GM21360 (cell line): ENCODE data around the gene C5AR2.
"Not testable (repeated sequence)": the region's sequence is repeated elsewhere in the genome, so short reads cannot be mapped to it uniquely, and the experiment has no call there.

ENCODE experiments used
- ATAC-seq: cut with Tn5 transposase; IDR thresholded peaks from one replicate; pipeline ENCODE4 v1.9.1; 2021; ENCODE audit warnings: mild to moderate bottlenecking, moderate library complexity; ENCODE audit not compliant: unreplicated experiment

The C5AR2 gene

DNA sequence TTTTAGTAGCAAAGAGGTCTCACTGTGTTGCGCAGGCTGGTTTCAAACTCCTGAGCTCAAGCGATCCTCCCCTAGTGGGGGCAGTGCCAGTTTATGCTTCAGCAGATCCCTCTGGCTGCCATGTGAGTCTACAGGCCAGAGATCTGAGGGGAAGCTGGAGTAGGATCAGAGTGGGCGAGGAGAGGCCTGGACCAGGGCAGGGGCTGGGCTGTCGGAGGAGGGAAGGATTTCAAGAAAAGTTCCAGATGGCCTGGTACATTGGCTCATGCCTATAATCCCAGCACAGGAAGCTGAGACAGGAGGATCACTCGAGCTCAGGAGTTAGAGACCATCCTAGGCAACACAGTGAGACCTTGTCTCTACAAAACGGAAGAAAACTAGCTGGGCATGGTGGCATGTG lies 27.0 kb downstream of the C5AR2 start:
- ATAC-seq: no peak

DNA sequence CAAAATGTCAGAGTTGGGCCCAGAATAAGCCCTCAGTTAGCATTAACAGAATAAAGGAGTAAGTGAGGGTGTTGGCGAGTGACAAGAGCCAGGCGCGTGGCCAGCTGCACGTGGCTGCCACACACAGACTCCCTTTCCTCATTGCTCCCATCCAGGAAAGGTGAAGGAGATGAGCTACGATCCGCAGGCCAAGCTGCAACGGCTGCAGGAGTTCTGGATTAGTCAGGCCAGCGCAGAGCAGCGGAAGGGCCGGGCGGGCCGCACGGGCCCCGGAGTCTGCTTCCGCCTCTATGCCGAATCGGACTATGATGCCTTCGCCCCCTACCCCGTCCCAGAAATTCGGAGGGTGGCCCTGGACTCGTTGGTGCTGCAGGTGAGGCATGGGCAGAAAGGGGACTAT lies 30.3 kb downstream of the C5AR2 start:
- no peak for ATAC-seq

DNA sequence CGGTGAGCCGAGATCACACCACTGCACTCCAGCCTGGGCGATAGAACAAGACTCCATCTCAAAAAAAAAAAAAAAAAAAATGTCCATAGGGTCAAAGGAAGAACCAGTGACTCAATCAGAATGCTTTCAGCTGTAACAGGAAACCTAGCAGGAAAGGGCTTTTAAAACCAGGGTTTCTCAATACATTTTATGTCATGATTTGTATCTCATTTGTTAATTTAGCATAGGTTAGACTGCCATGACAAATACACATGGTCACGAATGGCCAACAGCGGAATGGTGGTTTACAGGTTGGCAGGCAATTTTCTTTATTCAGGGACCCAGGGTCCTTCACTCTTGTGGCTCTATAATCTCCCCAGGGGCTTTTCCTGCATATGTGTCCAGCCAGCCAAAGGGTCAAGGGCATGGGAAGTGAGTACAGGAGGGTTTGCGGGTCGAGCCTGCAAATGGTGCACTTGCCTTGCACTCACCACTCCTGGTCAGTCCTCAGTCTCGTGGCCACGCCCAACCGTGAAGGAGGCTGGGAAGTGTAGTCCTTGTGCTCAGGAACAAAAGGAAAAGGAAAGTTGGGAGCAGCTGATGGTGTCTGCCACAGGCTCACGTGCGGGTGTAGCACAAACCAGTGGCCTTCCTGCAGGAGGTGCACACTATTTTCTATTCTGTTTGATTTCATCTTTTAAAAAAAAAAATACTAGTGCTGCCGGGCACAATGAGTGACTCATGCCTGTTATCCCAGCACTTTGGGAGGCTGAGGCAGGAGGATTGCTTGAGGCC lies 32.0 kb downstream of the C5AR2 start:
- ATAC-seq: no peak

DNA sequence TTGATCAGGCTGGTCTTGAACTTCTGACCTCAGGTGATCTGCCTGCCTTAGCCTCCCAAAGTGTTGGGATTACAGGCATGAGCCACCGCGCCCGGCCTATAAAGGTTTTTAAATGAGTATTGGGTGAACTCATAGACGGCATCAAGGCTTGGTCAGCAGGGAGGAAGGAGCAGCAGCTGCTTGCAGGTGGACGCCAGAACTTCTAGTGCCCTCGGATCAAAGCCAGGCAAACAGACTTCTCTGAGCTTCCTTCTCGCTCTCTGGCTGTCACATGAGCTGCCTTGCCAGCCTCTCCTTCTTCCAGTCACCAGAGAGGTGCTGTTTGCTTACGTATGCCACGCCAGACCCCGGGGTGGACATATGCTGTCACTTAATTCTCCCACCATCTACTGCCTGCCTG lies 33.5 kb downstream of the C5AR2 start:
- ATAC-seq: not testable (repeated sequence)

DNA sequence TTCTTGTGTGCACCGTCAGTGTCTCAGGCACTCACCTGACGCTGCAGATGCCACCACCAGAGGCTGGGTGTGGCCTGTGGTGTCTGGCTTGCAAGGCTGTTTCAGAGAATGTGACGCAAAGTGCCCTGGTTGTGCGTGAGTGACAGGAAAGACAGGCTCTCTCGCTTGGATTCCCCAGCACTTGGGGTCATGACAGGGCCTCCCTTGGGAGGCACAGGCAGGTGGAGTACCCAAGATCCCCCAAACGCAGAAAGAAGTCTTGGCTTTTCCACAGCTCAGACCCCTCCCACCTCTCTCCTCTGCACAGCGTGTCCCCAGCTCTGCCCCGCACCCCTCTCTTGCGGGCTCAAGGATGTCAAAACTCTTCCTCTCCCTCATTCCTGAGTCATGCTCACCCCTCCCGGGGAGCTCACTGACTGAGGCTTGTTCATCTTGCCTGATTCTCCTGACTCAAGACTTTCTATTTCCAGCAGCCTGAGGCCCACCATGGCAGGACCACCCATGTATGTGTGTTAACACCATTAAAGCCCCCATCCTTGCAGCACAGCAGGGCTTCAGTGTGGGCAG lies 38.2 kb downstream of the C5AR2 start:
- no peak for ATAC-seq

DNA sequence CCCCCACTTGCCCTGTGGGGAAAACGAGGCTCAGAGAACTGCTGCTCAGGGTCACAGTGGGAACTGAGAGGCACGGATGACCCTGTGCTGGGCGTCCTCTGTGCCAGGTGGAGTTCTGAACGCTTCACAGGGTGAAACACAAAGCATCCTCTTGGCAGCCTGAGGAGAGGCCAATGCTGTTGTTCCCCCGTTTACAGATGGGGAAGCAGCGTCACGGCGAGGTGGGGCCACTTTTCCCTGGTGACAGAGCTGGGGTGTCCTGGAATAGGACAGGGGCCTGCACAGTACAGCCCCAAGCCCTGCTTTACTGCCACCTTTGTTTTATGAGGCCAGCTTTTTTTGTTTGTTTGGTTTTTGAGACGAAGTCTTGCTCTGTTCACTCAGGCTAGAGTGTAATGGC lies 39.3 kb downstream of the C5AR2 start:
- no peak for ATAC-seq

DNA sequence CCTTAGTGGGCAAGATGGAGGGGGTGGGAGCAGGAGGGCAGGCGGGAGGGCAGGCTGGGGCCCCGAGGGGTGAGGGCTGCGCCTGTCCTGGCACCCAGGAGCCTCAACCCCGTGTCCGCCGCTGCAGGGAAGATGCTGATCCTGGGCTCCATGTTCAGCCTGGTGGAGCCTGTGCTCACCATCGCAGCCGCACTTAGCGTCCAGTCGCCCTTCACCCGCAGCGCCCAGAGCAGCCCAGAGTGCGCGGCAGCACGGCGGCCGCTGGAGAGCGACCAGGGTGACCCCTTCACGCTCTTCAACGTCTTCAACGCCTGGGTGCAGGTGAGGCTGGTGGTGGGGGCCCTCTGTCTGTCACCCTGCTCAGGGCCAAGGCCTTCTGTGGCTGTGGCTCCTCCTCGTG lies 40.6 kb downstream of the C5AR2 start:
- no peak for ATAC-seq

DNA sequence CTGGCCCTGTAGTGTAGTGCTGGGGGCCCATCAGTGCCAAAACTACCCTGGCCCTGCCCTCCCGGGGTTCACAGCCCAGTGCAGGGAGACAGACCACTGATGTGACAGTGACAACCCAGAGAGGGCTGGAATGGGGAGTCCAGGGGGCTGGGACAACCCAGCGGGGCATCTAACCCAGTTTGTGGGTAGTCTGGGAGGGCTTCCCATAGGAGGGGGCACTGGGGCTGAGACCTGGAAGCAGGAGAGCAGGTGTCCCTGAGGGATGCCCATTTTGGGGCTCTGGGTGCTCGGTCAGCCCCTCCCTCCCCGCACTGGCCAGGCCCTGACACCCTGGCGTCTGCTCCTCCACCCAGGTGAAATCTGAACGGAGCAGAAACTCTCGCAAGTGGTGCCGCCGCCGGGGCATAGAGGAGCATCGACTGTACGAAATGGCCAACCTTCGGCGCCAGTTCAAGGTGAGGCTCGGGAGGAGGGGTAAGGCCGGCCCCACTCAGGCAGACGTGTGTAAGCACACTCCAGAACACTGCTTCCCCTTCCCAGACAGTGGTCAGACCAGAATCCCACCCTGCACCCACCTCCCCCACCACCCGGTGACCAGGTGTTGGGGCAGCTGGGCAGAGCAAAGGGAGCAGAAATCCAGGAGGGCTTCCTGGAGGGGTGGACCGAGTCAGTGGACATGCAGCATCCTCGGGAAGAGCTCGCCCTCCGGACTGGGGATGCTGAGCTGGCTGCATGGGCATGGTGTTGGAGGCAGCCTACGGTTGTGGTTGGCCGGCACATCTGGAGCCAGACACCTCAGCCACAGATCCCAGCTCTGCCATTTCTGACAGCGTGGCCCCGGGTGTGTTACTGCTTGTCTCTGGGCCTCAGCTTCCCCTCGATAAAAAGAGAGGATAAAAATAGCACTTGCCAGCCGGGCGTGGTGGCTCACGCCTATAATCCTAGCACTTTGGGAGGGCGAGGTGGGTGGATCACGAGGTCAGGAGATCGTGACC lies 41.6 kb downstream of the C5AR2 start:
- no peak for ATAC-seq

DNA sequence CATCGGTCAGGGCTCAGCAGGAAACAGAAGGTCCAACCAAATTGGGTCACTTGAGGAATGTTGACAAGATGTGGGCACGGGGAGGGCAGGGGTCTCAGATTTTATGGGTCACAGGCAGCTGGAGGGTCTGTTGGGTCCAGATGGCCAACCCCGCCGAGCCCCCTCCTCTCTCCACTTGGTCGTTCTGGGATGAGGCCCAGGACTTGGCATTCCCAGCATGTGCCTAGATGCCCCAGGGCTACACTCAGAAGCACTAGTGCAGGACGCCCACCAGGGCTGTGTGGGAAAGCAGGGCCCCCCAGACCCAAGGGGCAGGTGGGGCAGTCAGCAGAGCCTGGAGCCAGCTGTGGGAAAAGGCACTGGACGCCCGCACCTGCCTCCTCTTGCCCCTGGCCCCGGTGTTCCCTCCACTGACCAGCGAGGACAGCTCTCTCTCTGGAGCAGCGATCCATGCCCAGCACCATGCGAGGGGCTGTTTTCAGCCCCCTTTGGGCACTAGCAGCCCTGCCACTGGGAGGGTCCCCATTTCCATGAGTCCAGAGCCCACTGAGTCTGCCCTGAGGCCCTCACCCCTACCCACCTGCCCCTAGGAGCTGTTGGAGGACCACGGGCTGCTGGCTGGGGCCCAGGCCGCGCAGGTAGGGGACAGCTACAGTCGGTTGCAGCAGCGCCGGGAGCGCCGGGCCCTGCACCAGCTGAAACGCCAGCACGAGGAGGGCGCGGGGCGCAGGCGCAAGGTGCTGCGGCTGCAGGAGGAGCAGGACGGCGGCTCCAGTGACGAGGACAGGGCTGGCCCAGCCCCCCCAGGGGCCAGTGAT lies 43.1 kb downstream of the C5AR2 start:
- no peak for ATAC-seq

DNA sequence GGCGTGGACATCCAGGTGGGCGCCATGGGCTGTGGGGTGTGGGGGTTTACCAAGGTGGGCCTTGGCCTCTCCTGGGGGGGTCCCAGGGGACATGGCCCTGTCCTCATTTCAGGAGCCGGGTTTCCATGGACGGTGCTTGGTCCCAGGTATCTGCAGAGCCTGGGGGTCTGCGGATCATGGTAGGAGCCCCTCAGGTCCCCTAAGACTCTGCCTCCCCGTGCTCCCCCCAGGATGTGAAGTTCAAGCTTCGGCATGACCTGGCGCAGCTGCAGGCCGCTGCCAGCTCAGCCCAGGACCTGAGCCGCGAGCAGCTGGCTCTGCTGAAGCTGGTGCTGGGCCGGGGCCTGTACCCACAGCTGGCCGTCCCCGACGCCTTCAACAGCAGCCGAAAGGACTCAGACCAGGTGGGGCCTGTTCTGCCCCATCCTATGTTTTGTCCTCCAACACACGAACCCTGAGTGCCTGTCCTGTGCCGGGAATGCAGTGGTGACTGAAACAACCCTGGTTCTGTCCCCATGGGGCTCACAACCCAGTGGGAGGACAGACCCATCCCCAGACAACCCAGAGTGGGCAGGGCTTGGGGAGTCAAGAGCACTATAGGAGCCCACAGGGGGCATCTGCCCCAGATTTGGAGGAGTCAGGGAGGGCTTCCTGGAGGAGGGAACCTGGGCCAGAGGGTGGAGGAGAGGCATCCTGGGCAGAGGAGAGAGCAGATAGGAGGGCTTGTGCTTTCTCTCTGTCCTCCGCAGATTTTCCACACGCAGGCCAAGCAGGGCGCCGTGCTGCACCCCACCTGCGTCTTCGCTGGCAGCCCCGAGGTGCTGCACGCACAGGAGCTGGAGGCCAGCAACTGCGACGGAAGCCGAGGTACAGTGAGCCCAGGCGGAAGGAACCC lies 44.0 kb downstream of the C5AR2 start:
- no peak for ATAC-seq

DNA sequence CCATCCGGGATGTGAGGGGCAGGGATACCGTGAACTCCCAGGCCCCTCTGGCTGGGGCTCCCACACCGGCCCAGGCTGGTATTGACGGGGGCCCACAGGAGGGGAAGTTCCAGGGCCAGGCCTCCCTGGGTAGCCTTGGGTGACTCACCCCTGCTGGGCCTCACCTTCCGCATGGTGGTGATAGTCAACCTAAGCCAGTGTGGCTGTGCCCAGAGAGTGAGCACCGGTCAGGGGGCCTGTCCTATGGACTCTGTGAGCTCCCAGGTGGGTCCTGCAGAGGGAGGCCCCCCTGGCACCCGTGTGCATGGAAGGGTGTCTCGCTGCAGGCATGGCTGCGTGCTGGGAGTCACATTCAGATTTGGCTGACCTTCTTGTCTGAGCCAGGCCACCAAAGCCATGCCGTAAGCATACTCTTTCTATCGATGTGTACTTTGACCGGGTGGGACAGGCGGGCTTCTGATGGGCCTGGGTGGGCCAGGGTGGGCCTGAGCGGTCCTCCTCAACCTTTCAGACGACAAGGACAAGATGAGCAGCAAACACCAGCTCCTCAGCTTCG lies 44.7 kb downstream of the C5AR2 start:
- ATAC-seq: no peak

DNA sequence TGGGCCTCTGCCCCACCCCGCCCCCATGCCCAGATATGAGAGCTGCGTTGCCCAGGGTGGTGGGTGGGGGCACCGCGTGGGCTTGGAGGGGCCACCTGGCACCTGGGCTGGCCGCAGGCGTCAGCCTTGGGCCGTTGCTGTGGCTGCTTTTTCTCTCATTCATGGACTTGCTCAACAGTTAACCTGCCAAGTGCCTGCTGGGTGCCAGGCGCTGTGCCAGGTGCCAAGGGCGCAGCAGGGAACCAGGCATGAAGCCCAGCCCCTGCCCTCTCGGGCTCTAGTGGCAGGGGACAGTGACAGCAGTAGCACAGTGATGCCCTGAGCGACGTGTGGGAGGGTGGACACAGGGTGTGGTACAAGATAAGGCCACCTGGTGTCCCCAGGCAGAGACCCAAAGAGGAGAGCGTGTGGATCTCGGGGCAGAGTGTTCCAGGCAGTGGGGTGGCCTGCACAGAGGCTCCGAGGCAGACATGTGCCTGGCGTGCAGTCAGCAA lies 45.3 kb downstream of the C5AR2 start:
- no peak for ATAC-seq

DNA sequence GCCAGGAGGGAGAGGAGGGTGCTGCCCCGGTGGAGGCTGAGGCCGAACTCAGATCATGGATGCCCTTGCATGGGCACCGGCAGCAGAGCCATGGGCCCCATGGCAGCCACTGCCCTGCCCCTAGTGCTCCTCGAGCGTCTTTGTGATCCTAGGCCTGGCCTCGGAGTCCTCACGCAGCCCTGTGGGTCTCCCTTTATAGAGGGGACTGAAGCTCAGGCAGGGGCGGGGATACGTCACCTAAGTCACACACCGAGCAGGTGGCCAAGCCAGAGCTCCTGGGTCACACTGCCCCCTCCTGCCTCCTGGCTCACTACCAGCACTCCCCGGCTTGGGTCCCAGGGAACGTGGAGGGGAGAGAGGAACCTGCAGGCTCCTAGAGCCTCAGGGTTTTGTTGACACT lies 45.8 kb downstream of the C5AR2 start:
- no peak for ATAC-seq

DNA sequence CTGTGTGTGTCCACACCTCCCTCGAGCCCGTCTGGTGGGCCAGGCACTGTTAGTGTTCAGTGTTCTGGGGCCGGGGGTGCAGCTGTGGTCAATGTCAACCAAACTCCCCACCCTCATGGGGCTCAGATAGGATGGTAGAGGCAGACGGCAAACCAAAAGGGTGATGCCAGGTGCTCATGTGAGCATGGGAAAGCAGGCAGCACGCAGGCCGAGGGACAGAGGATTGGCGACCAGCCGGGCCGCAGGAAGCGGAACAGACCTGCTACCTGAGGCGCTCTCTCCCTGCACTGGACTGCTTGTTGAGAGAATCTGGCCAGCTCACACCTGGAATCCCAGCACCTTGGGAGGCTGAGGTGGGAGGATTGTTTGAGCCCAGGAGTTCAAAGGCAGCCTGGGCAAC lies 46.3 kb downstream of the C5AR2 start:
- no peak for ATAC-seq

DNA sequence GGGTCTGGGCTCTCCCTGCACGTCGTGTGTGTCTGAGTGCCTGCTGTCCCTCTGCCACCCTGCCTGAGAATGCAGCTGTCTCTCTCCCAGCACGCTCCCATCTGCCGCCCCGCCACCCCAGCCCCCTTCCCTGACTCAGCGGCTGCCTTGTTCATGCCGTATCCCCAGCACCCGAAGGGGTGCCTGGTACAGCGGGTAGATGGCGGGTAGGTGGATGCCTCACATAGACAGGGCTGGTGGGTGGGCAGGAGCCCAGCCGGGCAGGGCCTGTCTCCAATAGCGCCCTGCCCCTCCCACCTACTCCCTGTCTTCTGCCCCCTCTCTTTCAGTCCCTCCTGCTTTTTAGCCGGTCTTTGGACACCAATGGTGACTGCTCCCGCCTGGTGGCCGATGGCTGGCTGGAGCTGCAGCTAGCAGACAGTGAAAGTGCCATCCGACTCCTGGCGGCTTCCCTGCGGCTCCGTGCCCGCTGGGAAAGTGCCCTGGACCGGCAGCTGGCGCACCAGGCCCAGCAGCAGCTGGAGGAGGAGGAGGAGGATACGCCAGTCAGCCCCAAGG lies 47.5 kb downstream of the C5AR2 start:
- no peak for ATAC-seq

DNA sequence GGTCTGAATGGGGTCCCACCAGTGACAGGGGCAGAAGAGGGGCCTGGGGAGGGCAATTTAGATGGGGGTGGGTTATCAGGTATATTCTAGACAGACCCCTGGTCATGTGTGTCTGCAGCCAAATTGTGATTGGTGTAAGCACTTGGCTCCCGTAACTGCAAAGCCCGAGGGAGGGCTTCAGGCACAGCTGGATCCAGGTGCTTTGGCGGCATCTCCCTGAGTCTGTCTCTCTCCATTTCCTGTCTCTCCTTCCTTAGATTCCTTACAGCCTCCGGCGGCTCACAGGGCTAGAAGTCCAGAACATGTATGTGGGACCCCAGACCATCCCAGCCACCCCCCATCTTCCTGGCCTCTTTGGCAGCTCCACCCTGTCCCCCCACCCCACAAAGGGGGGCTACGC lies 48.6 kb downstream of the C5AR2 start:
- ATAC-seq: no peak

DNA sequence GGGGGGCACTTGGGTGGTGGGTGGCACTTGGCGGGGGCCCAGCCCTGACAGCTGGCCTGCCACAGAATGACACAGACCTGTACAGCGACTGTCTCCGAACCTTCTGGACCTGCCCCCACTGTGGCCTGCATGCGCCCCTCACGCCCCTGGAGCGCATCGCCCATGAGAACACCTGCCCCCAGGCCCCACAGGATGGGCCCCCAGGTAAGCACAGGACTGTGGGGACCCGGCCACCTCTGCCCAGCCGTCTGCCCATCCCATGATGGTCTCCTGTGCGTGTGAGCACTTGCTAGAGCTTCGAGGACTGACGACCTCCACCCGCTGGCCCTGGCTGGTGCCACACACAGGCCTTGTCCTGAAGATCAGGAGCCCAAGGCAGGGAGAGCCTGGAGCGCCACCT lies 49.1 kb downstream of the C5AR2 start:
- no peak for ATAC-seq

DNA sequence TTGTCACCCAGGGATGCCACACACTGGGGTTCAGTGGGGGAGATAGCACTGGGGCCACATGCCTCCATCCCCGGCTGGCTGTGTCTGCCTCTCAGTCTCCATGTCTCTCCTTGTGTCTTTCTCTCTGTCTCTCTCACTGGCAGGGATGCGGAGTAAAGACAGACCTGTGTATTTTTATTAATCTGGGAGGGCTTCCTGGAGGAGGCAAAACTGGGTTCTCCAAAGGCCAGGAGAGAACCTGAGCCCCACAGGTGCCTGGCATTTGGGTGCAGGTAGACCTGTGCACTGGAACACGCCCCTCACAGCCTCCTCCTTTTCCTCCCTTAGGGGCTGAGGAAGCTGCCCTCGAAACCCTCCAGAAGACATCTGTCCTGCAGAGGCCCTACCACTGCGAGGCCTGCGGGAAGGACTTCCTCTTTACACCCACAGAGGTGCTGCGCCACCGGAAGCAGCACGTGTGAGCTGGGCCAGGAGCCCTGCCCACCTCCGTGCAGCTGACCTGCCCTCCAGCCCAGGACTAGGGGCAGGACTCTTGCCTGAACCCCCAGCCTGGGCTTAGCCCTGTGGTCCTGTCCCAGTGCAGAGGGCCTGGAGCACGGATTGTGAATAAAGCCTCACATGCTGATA lies 49.8 kb downstream of the C5AR2 start:
- no peak for ATAC-seq

DNA sequence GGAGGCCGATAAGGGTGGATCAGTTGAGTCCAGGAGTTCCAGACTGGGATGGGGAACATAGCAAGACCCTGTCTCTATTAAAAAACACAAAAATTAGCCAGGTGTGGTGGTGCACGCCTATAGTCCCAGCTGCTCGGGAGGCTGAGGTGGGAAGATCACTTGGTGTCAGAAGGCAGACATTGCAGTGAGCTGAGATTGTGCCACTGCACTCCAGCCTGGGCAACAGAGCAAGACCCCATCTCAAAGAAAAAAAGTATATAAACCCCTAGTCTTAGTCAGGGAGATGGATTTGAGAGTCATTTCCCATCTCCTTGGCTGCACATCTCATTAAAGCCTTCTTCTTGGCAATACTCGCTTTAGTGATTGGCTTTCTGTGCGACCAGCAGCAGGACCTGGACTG lies 51.9 kb downstream of the C5AR2 start:
- ATAC-seq: not testable (repeated sequence)
